BE2C (cell line): ENCODE data around the gene BMPR1A.
"Not testable (repeated sequence)": the region's sequence is repeated elsewhere in the genome, so short reads cannot be mapped to it uniquely, and the experiment has no call there.

Experiments
- DNase-seq: peaks from one replicate; pipeline ENCODE4 v3.0.0-alpha.2; 2020
- H3K27me3 ChIP-seq: fragments of 250-450 bp; sonication (Bioruptor Pico); 2 replicates; pipeline ENCODE4 v1.5.1; 2020; ENCODE audit warnings: mild to moderate bottlenecking
- H3K36me3 ChIP-seq: fragments of 250-450 bp; sonication (Bioruptor Pico); 2 replicates; pipeline ENCODE4 v1.5.1; 2020; ENCODE audit warnings: mild to moderate bottlenecking
- H3K4me1 ChIP-seq: fragments of 250-450 bp; sonication (Bioruptor Pico); 2 replicates; pipeline ENCODE4 v1.5.1; 2020
- H3K4me3 ChIP-seq: 2 replicates; pipeline ENCODE4 v1.5.1; 2011; ENCODE audit warnings: low read depth, low read length
- H3K9me3 ChIP-seq: fragments of 250-450 bp; sonication (Bioruptor Pico); 2 replicates; pipeline ENCODE4 v1.5.1; 2020
- TF ChIP-seq, protein P1 (sequence below): IDR thresholded peaks from 2 replicates; pipeline ENCODE4 v1.5.1; 2012; ENCODE audit warnings: mild to moderate bottlenecking, low read depth, low read length

BMPR1A gene

GRCh38 chr10:86945361-86946212, 189.2 kb downstream of the BMPR1A start:
- H3K4me3 ChIP-seq = no peak overlapping the region

GRCh38 chr10:86946213-86947155, 190.1 kb downstream of the BMPR1A start:
- H3K4me1 ChIP-seq = no peaks in the 10 kb centered on the region
- no peaks in the 10 kb centered on the region for H3K9me3 ChIP-seq
- DNase-seq = peak; percentile 80
- TF ChIP-seq, protein P1, sequence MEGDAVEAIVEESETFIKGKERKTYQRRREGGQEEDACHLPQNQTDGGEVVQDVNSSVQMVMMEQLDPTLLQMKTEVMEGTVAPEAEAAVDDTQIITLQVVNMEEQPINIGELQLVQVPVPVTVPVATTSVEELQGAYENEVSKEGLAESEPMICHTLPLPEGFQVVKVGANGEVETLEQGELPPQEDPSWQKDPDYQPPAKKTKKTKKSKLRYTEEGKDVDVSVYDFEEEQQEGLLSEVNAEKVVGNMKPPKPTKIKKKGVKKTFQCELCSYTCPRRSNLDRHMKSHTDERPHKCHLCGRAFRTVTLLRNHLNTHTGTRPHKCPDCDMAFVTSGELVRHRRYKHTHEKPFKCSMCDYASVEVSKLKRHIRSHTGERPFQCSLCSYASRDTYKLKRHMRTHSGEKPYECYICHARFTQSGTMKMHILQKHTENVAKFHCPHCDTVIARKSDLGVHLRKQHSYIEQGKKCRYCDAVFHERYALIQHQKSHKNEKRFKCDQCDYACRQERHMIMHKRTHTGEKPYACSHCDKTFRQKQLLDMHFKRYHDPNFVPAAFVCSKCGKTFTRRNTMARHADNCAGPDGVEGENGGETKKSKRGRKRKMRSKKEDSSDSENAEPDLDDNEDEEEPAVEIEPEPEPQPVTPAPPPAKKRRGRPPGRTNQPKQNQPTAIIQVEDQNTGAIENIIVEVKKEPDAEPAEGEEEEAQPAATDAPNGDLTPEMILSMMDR = no peak
- no peaks in the 10 kb centered on the region for H3K27me3 ChIP-seq
- H3K4me3 ChIP-seq = no peak overlapping the region
- H3K36me3 ChIP-seq = no peaks in the 10 kb centered on the region

More at GRCh38 chr10:86945361-86946212, 189.2 kb downstream of the BMPR1A start:
- Histone ChIP-seq H3K9me3 (no peaks in the 10 kb centered on the region), H3K36me3 (no peaks in the 10 kb centered on the region), H3K27me3 (no peaks in the 10 kb centered on the region), H3K4me1 (no peaks in the 10 kb centered on the region)
- TF ChIP-seq, protein P1 = peak; percentile 60
- DNase-seq = no peak

- H3K4me3 ChIP-seq, H3K9me3 ChIP-seq, H3K27me3 ChIP-seq, DNase-seq, H3K4me1 ChIP-seq, H3K36me3 ChIP-seq: not testable (repeated sequence)
Observed at GRCh38 chr10:86947806-86948205, 191.4 kb downstream of the BMPR1A start.

DNA sequence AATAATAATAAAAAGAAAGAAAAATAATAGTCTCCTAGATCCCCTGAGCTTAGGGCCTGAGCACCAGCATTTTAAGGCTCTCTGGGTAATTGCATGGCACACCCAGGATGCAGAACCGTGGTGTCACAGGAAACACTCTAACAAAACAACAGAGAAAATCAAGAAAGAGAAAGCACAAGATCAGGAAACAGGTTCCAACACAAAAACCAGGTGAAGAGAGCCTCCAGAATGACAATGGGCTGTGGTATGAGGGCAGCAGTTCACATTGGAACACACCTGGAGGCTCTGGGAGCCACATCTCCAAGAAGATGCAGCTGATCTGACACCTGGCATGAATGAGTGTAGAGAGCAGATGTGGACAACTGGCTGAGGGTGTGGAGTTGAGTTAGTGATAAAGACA, 193.9 kb downstream of the BMPR1A start:
- Histone ChIP-seq H3K9me3 (no peaks in the 10 kb centered on the region), H3K4me3 (no peak overlapping the region), H3K4me1 (no peaks in the 10 kb centered on the region), H3K36me3 (no peaks in the 10 kb centered on the region), H3K27me3 (no peaks in the 10 kb centered on the region)
- DNase-seq = no peak
- TF ChIP-seq, protein P1 = no peak

DNA sequence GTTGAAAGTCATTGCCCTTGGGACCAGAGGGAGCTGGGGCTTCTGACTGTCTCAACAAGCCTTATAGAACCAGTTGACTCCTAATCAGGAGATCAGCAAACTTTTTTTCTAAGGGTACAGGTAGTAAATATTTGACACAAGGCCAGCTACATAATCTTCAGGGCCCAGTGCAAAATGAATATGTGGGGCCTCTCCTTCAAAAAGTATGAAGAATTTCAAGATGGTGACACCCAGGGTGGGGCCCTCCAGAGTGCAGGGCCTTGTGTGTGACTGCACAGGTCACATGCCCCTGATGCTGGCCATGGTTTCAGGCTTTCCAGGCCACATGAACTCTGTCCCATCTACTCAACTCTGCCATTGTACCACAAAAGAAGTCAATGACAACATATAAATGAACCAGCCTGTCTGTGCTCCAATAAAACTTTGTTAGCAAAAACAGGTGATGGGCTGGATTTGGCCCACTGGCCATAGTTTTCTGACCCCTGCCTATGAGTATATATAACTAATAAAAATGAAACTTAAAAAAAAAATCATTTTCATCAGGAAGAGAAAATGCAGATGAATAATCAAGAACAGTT, 194.9 kb downstream of the BMPR1A start:
- no peak overlapping the region for H3K4me3 ChIP-seq
- no peaks in the 10 kb centered on the region for H3K27me3 ChIP-seq
- no peaks in the 10 kb centered on the region for H3K9me3 ChIP-seq
- TF ChIP-seq, protein P1 = no peak
- no peaks in the 10 kb centered on the region for H3K4me1 ChIP-seq
- no peaks in the 10 kb centered on the region for H3K36me3 ChIP-seq
- no peak for DNase-seq

GRCh38 chr10:86952106-86952505, 195.7 kb downstream of the BMPR1A start:
- DNase-seq = no peak
- no peak overlapping the region for H3K4me3 ChIP-seq
- H3K27me3 ChIP-seq = no peaks in the 10 kb centered on the region
- no peaks in the 10 kb centered on the region for H3K36me3 ChIP-seq
- TF ChIP-seq, protein P1 = no peak
- no peaks in the 10 kb centered on the region for H3K9me3 ChIP-seq
- H3K4me1 ChIP-seq = no peaks in the 10 kb centered on the region

GRCh38 chr10:86952697-86953096, 196.3 kb downstream of the BMPR1A start:
- not testable (repeated sequence) for H3K36me3 ChIP-seq, H3K27me3 ChIP-seq, H3K9me3 ChIP-seq, H3K4me1 ChIP-seq, H3K4me3 ChIP-seq, DNase-seq
